ENCODE measurements around the gene SCOC. TPM values are rescaled to one million over a fixed set of nuclear protein-coding genes. Genes with fewer than 3 reads are reported as not detected.

The SCOC gene
- total RNA-seq, 1 donor from 2014 or later, result 22.3 TPM

Other genes with a start within 250 kb of the SCOC start
- gene MAML3, start 219.5 kb upstream of the SCOC start, total RNA-seq, result 0.73 and 0.83 TPM in 2 replicates
- not detected in 2 replicates for gene CLGN, start 54.0 kb downstream of the SCOC start, total RNA-seq
- not detected in 2 replicates for gene MGAT4D, start 124.6 kb downstream of the SCOC start, total RNA-seq
- gene ELMOD2, start 150.5 kb downstream of the SCOC start, total RNA-seq, result 17.3 and 18.2 TPM in 2 replicates
- gene UCP1, start 195.3 kb downstream of the SCOC start, total RNA-seq, result not detected in 2 replicates